ENCODE data around the gene TP63.

Gene TP63

GRCh38 chr3:189903562-189904250, 272.5 kb downstream of the TP63 start:
- no peak overlapping the region for H3K27ac ChIP-seq (replicated peaks)
- no peak overlapping the region for H3K4me3 ChIP-seq (replicated peaks; ENCODE audit: insufficient read depth, low read length)
- no peaks in the 10 kb centered on the region for H3K27me3 ChIP-seq (ENCODE audit: insufficient read depth, poor library complexity, severe bottlenecking)
- no peak for DNase-seq (ENCODE audit: low read depth in 1 of 2, low spot score in 1 of 2)
- TF ChIP-seq REST (IDR thresholded peaks at IDR 0.05; ENCODE audit: insufficient replicate concordance, low read depth): no peak
- TF ChIP-seq SPI1 (IDR thresholded peaks at IDR 0.05; ENCODE audit: borderline replicate concordance, low read depth): no peak
- no peak for TF ChIP-seq POLR2AphosphoS5 (IDR thresholded peaks at IDR 0.05; ENCODE audit: low read depth)
- TF ChIP-seq GABPA (IDR thresholded peaks at IDR 0.05; ENCODE audit: low read depth): no peak
- TF ChIP-seq CTCF (IDR thresholded peaks at IDR 0.05; ENCODE audit: insufficient read depth, low read length): no peak

- Histone ChIP-seq H3K27ac (replicated peaks) (no peak overlapping the region), H3K4me3 (replicated peaks; ENCODE audit: insufficient read depth, low read length) (no peak overlapping the region), H3K27me3 (ENCODE audit: insufficient read depth, poor library complexity, severe bottlenecking) (no peaks in the 10 kb centered on the region)
- no peak for TF ChIP-seq GABPA (IDR thresholded peaks at IDR 0.05; ENCODE audit: low read depth)
- no peak for TF ChIP-seq CTCF (IDR thresholded peaks at IDR 0.05; ENCODE audit: insufficient read depth, low read length)
- TF ChIP-seq POLR2AphosphoS5 (IDR thresholded peaks at IDR 0.05; ENCODE audit: low read depth): no peak
- DNase-seq (ENCODE audit: low read depth in 1 of 2, low spot score in 1 of 2): no peak
Observed at GRCh38 chr3:189907803-189908202, 276.6 kb downstream of the TP63 start.

- H3K27ac ChIP-seq (replicated peaks): no peak overlapping the region
- DNase-seq (ENCODE audit: low read depth in 1 of 2, low spot score in 1 of 2): no peak
- no peak overlapping the region for H3K4me3 ChIP-seq (replicated peaks; ENCODE audit: insufficient read depth, low read length)
- TF ChIP-seq POLR2AphosphoS5 (IDR thresholded peaks at IDR 0.05; ENCODE audit: low read depth) (no peak), GABPA (IDR thresholded peaks at IDR 0.05; ENCODE audit: low read depth) (no peak), REST (IDR thresholded peaks at IDR 0.05; ENCODE audit: insufficient replicate concordance, low read depth) (no peak), SPI1 (IDR thresholded peaks at IDR 0.05; ENCODE audit: borderline replicate concordance, low read depth) (no peak), CTCF (IDR thresholded peaks at IDR 0.05; ENCODE audit: insufficient read depth, low read length) (no peak)
- H3K27me3 ChIP-seq (ENCODE audit: insufficient read depth, poor library complexity, severe bottlenecking): no peaks in the 10 kb centered on the region
Observed at GRCh38 chr3:189908646-189909045, 277.5 kb downstream of the TP63 start.

GRCh38 chr3:189909139-189909538, 277.9 kb downstream of the TP63 start:
- no peak for TF ChIP-seq SPI1 (IDR thresholded peaks at IDR 0.05; ENCODE audit: borderline replicate concordance, low read depth)
- TF ChIP-seq REST (IDR thresholded peaks at IDR 0.05; ENCODE audit: insufficient replicate concordance, low read depth): no peak
- TF ChIP-seq CTCF (IDR thresholded peaks at IDR 0.05; ENCODE audit: insufficient read depth, low read length): no peak
- TF ChIP-seq GABPA (IDR thresholded peaks at IDR 0.05; ENCODE audit: low read depth): no peak
- TF ChIP-seq POLR2AphosphoS5 (IDR thresholded peaks at IDR 0.05; ENCODE audit: low read depth): no peak
- no peaks in the 10 kb centered on the region for H3K27me3 ChIP-seq (ENCODE audit: insufficient read depth, poor library complexity, severe bottlenecking)
- H3K27ac ChIP-seq (replicated peaks): no peak overlapping the region
- no peak overlapping the region for H3K4me3 ChIP-seq (replicated peaks; ENCODE audit: insufficient read depth, low read length)
- DNase-seq (ENCODE audit: low read depth in 1 of 2, low spot score in 1 of 2): no peak
